ENCODE data around the gene COPS8.

COPS8 gene

GRCh38 chr2:237113026-237113795 lies 27.5 kb downstream of the COPS8 start:
- Histone ChIP-seq H3K79me2 (ENCODE audit: insufficient read depth, low read length) (no peaks in the 10 kb centered on the region), H3F3A (ENCODE audit: low read depth) (no peaks in the 10 kb centered on the region), H3K9ac (ENCODE audit: low read depth, low read length, poor library complexity, severe bottlenecking) (no peak overlapping the region), H3K4me2 (ENCODE audit: low read depth, low read length, poor library complexity, severe bottlenecking) (no peak overlapping the region), H3K27me3 (ENCODE audit: insufficient read depth, low read length, poor library complexity, severe bottlenecking) (no peaks in the 10 kb centered on the region), H3K9me3 (ENCODE audit: insufficient read depth, low read depth, low read length) (no peaks in the 10 kb centered on the region; the same call in 1 of the 2 replicates), H3K36me3 (ENCODE audit: insufficient read depth, low read length) (no peaks in the 10 kb centered on the region), H3K9me2 (replicated peaks; ENCODE audit: low read depth, low read length) (no peaks in the 10 kb centered on the region), H4K20me1 (ENCODE audit: insufficient read depth, low read length, poor library complexity, severe bottlenecking) (no peaks in the 10 kb centered on the region), H3K4me3 (ENCODE audit: low read length, poor library complexity, severe bottlenecking) (no peak overlapping the region), H3K4me1 (ENCODE audit: insufficient read depth, low read length, poor library complexity, severe bottlenecking) (no peaks in the 10 kb centered on the region), H2AFZ (ENCODE audit: low read length) (no peak overlapping the region)
- no peak for TF ChIP-seq CTCF (conservative IDR thresholded peaks at IDR 0.05; ENCODE audit: low read length)
- no peak for TF ChIP-seq EZH2phosphoT487 (IDR thresholded peaks at IDR 0.05; ENCODE audit: borderline replicate concordance)

GRCh38 chr2:237115870-237116269 lies 30.2 kb downstream of the COPS8 start:
- H3F3A ChIP-seq (ENCODE audit: low read depth), result no peaks in the 10 kb centered on the region
- H3K4me2 ChIP-seq (ENCODE audit: low read depth, low read length, poor library complexity, severe bottlenecking), result no peak overlapping the region
- H3K9ac ChIP-seq (ENCODE audit: low read depth, low read length, poor library complexity, severe bottlenecking), result no peak overlapping the region
- H3K9me2 ChIP-seq (replicated peaks; ENCODE audit: low read depth, low read length), result no peaks in the 10 kb centered on the region
- H3K36me3 ChIP-seq (ENCODE audit: insufficient read depth, low read length), result no peaks in the 10 kb centered on the region
- H3K79me2 ChIP-seq (ENCODE audit: insufficient read depth, low read length), result no peaks in the 10 kb centered on the region
- H3K4me3 ChIP-seq (ENCODE audit: low read length, poor library complexity, severe bottlenecking), result no peak overlapping the region
- no peaks in the 10 kb centered on the region for H3K9me3 ChIP-seq (ENCODE audit: insufficient read depth, low read depth, low read length)
- H2AFZ ChIP-seq (ENCODE audit: low read length), result no peak overlapping the region
- no peaks in the 10 kb centered on the region for H3K27me3 ChIP-seq (ENCODE audit: insufficient read depth, low read length, poor library complexity, severe bottlenecking)
- no peaks in the 10 kb centered on the region for H3K4me1 ChIP-seq (ENCODE audit: insufficient read depth, low read length, poor library complexity, severe bottlenecking)
- TF ChIP-seq CTCF (conservative IDR thresholded peaks at IDR 0.05; ENCODE audit: low read length) (no peak), EZH2phosphoT487 (IDR thresholded peaks at IDR 0.05; ENCODE audit: borderline replicate concordance) (no peak)
- no peaks in the 10 kb centered on the region for H4K20me1 ChIP-seq (ENCODE audit: insufficient read depth, low read length, poor library complexity, severe bottlenecking)

- Histone ChIP-seq H4K20me1 (ENCODE audit: insufficient read depth, low read length, poor library complexity, severe bottlenecking) (no peaks in the 10 kb centered on the region), H3K9ac (ENCODE audit: low read depth, low read length, poor library complexity, severe bottlenecking) (no peak overlapping the region), H3K9me3 (ENCODE audit: insufficient read depth, low read depth, low read length) (no peaks in the 10 kb centered on the region), H3K4me3 (ENCODE audit: low read length, poor library complexity, severe bottlenecking) (no peak overlapping the region), H3K9me2 (replicated peaks; ENCODE audit: low read depth, low read length) (no peaks in the 10 kb centered on the region), H3K4me2 (ENCODE audit: low read depth, low read length, poor library complexity, severe bottlenecking) (no peak overlapping the region), H3K79me2 (ENCODE audit: insufficient read depth, low read length) (no peaks in the 10 kb centered on the region), H3F3A (ENCODE audit: low read depth) (no peaks in the 10 kb centered on the region), H3K27me3 (ENCODE audit: insufficient read depth, low read length, poor library complexity, severe bottlenecking) (no peaks in the 10 kb centered on the region), H3K36me3 (ENCODE audit: insufficient read depth, low read length) (no peaks in the 10 kb centered on the region), H3K4me1 (ENCODE audit: insufficient read depth, low read length, poor library complexity, severe bottlenecking) (no peaks in the 10 kb centered on the region), H2AFZ (ENCODE audit: low read length) (no peak overlapping the region)
- no peak for TF ChIP-seq CTCF (conservative IDR thresholded peaks at IDR 0.05; ENCODE audit: low read length)
- TF ChIP-seq EZH2phosphoT487 (IDR thresholded peaks at IDR 0.05; ENCODE audit: borderline replicate concordance), result no peak
These were observed 30.7 kb downstream of the COPS8 start for GRCh38 chr2:237116431-237116830.

Measured in Loucy (cell line).